M059J (cell line): ENCODE data around the gene SLTM. TPM values are rescaled to one million over a fixed set of nuclear protein-coding genes. Genes with fewer than 3 reads are reported as not detected.
"Not testable (repeated sequence)": the region's sequence is repeated elsewhere in the genome, so short reads cannot be mapped to it uniquely, and the experiment has no call there.

ENCODE experiments used
- DNase-seq: peaks from one replicate; pipeline ENCODE4 v3.0.0-alpha.2; 2012; ENCODE audit warnings: low read depth
- total RNA-seq: library from RNA; depleted of rRNA; stranded (reverse); fragments of >200 nt; shearing (Covaris generic); gene quantifications from 2 replicates; pipeline ENCODE4 v1.2.3, GENCODE V29; 2014; rRNA removed

SLTM gene
- 26.0 and 35.1 TPM in 2 replicates for total RNA-seq

GRCh38 chr15:58933281-58934113 lies at the start of gene SLTM:
Gene SLTM (minus strand): TSS chr15:58933679. CDS start chr15:58933565, 114 bp downstream.
- peak; percentile 89 for DNase-seq

- DNase-seq, result no peak
Measured at GRCh38 chr15:58983261-58983660, 49.8 kb upstream of the SLTM start.

GRCh38 chr15:58981808-58982475 lies 48.5 kb upstream of the SLTM start:
- DNase-seq, result peak; percentile 17

- DNase-seq, result peak; percentile 40
Measured at GRCh38 chr15:58980351-58980939, 47.0 kb upstream of the SLTM start.

- DNase-seq, result no peak
Measured at GRCh38 chr15:58977887-58978286, 44.4 kb upstream of the SLTM start.

- no peak for DNase-seq
Measured at GRCh38 chr15:58967479-58967878, 34.0 kb upstream of the SLTM start.

GRCh38 chr15:58966698-58967097 lies 33.2 kb upstream of the SLTM start:
- peak; percentile 34 for DNase-seq

GRCh38 chr15:58962662-58963565 lies 29.4 kb upstream of the SLTM start:
- DNase-seq, result no peak

- DNase-seq, result no peak
Measured at GRCh38 chr15:58962136-58962535, 28.7 kb upstream of the SLTM start.

GRCh38 chr15:58958811-58959210 lies 25.3 kb upstream of the SLTM start:
- DNase-seq, result no peak

GRCh38 chr15:58957101-58957973 lies 23.9 kb upstream of the SLTM start:
- peak; percentile 71 for DNase-seq

GRCh38 chr15:58952751-58953150 lies 19.3 kb upstream of the SLTM start:
- peak; percentile 40 for DNase-seq

GRCh38 chr15:58951388-58952007 lies 18.0 kb upstream of the SLTM start:
- DNase-seq, result peak; percentile 38

GRCh38 chr15:58947179-58947578 lies 13.7 kb upstream of the SLTM start:
- no peak for DNase-seq

- not testable (repeated sequence) for DNase-seq
Measured at GRCh38 chr15:58934974-58935373, 1.5 kb upstream of the SLTM start.

- DNase-seq, result peak; percentile 27
Measured at GRCh38 chr15:58934521-58934920, 1.0 kb upstream of the SLTM start.

GRCh38 chr15:58934114-58934447 lies 602 bp upstream of the SLTM start:
- no peak for DNase-seq

- peak; percentile 47 for DNase-seq
Measured at GRCh38 chr15:58932710-58933280, 684 bp downstream of the SLTM start.

- DNase-seq, result peak; percentile 71
Measured at GRCh38 chr15:58931987-58932588, 1.4 kb downstream of the SLTM start.
